PC-9 (cell line): ENCODE data around the gene WNT2B. TPM values are rescaled to one million over a fixed set of nuclear protein-coding genes. Genes with fewer than 3 reads are reported as not detected.
A peak's percentile ranks its signal among the peaks of the same experiment; 100 is the strongest.

Source experiments
- BruUV-seq: library from RNA; stranded (reverse); fragments of 400-500 nt; replicated peaks from 2 replicates; lab custom pipeline; 2021; lab: Mats Ljungman, UMichigan
- CTCF ChIA-PET: fragments of 300-600 bp; sonication (Branson Sonifier 250); formaldehyde crosslinking; loops from one replicate; lab custom pipeline; 2022; ENCODE audit warnings: antibody characterized with exemption; lab: Charles Lee
- POLR2A ChIA-PET: fragments of 300-600 bp; sonication (Branson Sonifier 250); formaldehyde crosslinking; loops from one replicate; lab custom pipeline; 2022; ENCODE audit warnings: antibody characterized with exemption; ENCODE audit not compliant: unreplicated experiment; lab: Charles Lee
- DNase-seq, 2 experiments: peaks; one replicate each; pipeline versions ENCODE4 v3.0.0 to v3.0.0-alpha.2; 2015 to 2022; ENCODE audit warnings: mixed read lengths in 1 of 2
- H2AFZ ChIP-seq: fragments of 200-600 bp; sonication (generic); 2 replicates; pipeline ENCODE4 v1.8.1; 2017; ENCODE audit warnings: antibody characterized with exemption
- H3F3A ChIP-seq: fragments of 200-600 bp; sonication (generic); 2 replicates; pipeline ENCODE4 v1.8.1; 2017; ENCODE audit warnings: antibody characterized with exemption, mild to moderate bottlenecking, low read depth; ENCODE audit not compliant: insufficient read depth
- H3K27ac ChIP-seq: fragments of 200-600 bp; sonication (generic); 2 replicates; pipeline ENCODE4 v1.6.1; 2016; ENCODE audit warnings: mixed run types
- H3K27me3 ChIP-seq: fragments of 200-600 bp; sonication (generic); 2 replicates; pipeline ENCODE4 v1.6.1; 2016; ENCODE audit warnings: low read depth, mixed run types; ENCODE audit not compliant: insufficient read depth
- H3K36me3 ChIP-seq: fragments of 200-600 bp; sonication (generic); 2 replicates; pipeline ENCODE4 v1.6.1; 2016; ENCODE audit warnings: low read depth, mixed run types
- H3K4me1 ChIP-seq: fragments of 200-600 bp; sonication (generic); replicated peaks from 2 replicates; pipeline ENCODE4 v1.6.1; 2016; ENCODE audit warnings: mixed run types; ENCODE audit not compliant: insufficient read depth
- H3K4me2 ChIP-seq: fragments of 200-600 bp; sonication (generic); 2 replicates; pipeline ENCODE4 v1.6.1; 2017; ENCODE audit warnings: mixed run types
- H3K4me3 ChIP-seq: fragments of 200-600 bp; sonication (generic); 2 replicates; pipeline ENCODE4 v1.6.1; 2016; ENCODE audit warnings: mixed run types
- H3K79me2 ChIP-seq: fragments of 200-600 bp; sonication (generic); 2 replicates; pipeline ENCODE4 v1.6.1; 2017; ENCODE audit warnings: low read depth, mixed run types
- H3K9me2 ChIP-seq: fragments of 200-600 bp; sonication (generic); 2 replicates; pipeline ENCODE4 v1.8.1; 2017; ENCODE audit warnings: mild to moderate bottlenecking; ENCODE audit not compliant: insufficient read depth
- H3K9me3 ChIP-seq: fragments of 200-600 bp; sonication (generic); 2 replicates; pipeline ENCODE4 v1.8.1; 2016; ENCODE audit warnings: low read depth; ENCODE audit not compliant: insufficient read depth
- H4K20me1 ChIP-seq: fragments of 200-600 bp; sonication (generic); 2 replicates; pipeline ENCODE4 v1.8.1; 2017; ENCODE audit not compliant: insufficient read depth
- CTCF ChIP-seq: fragments of 200-600 bp; sonication (generic); conservative IDR thresholded peaks from 2 replicates; pipeline ENCODE4 v1.6.1; 2017; ENCODE audit warnings: mixed run types, antibody characterized with exemption, mild to moderate bottlenecking, moderate library complexity
- EZH2 ChIP-seq: fragments of 200-600 bp; sonication (generic); IDR thresholded peaks from 2 replicates; pipeline ENCODE4 v1.8.0; 2017; ENCODE audit warnings: antibody characterized with exemption, low read depth
- intact Hi-C: fragments of 100-400 bp; cut with micrococcal nuclease; formaldehyde crosslinking; loops from one replicate; pipeline ENCODE4 v1.10.0; 2022; ENCODE audit not compliant: unreplicated experiment
- total RNA-seq: library from RNA; stranded (reverse); gene quantifications from 2 replicates; pipeline ENCODE4 v1.2.3, GENCODE V29; 2021

Gene WNT2B
- total RNA-seq, 1 experiment from 2014 or later: 0.98 TPM

GRCh38 chr1:112549590-112549989 is 40.8 kb downstream of the WNT2B start:
- CTCF ChIA-PET: no interaction called here
- POLR2A ChIA-PET: interaction anchor here (0.6 to 0.7 kb wide), 2 partner anchors 35 to 1095 kb away, joined by 4 to 5 read pairs; no protein-coding TSS in a partner anchor
- Histone ChIP-seq H2AFZ (no peak overlapping the region), H3K9me3 (no peaks in the 10 kb centered on the region), H3K79me2 (no peaks in the 10 kb centered on the region), H3K27me3 (no peaks in the 10 kb centered on the region), H3K4me3 (no peak overlapping the region), H3K36me3 (no peaks in the 10 kb centered on the region), H3K27ac (no peak overlapping the region), H4K20me1 (no peaks in the 10 kb centered on the region), H3K4me2 (no peak overlapping the region), H3F3A (peaks cover 19% of the 10 kb centered on the region), H3K4me1 (peaks cover 20% of the 10 kb centered on the region), H3K9me2 (no peaks in the 10 kb centered on the region)
- no peak for TF ChIP-seq EZH2
- TF ChIP-seq CTCF: no peak
- no TSS peak for BruUV-seq
- no peak for DNase-seq
- intact Hi-C loops: no loop called here

DNA sequence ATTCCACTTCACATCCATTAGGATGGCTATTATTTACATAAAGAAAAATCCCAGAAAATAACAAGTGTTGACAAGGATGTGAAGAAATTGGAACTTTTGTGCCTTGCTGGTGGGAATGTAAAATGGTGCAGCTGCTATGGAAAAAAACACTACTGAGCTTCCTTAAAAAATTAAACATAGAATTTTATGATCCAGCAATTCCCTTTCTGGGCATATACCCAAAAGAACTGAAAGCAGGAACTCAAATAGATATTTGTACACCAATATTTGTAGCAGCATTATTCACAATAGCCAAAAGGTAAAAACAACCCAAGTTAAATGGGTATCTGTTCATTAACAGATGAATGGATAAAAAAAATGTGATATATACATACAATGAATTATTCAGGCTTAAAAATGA is 45.6 kb downstream of the WNT2B start:
- DNase-seq: no peak
- no peak for TF ChIP-seq CTCF
- TF ChIP-seq EZH2: no peak
- no peak overlapping the region for H3K4me3 ChIP-seq
- no peak overlapping the region for H2AFZ ChIP-seq
- no peaks in the 10 kb centered on the region for H4K20me1 ChIP-seq
- no peak overlapping the region for H3K27ac ChIP-seq
- CTCF ChIA-PET: no interaction called here
- no peaks in the 10 kb centered on the region for H3K9me3 ChIP-seq
- H3K4me2 ChIP-seq: no peak overlapping the region
- H3K9me2 ChIP-seq: no peaks in the 10 kb centered on the region
- no peaks in the 10 kb centered on the region; the same call in 1 of the 2 replicates for H3K4me1 ChIP-seq
- H3F3A ChIP-seq: peaks cover 5% of the 10 kb centered on the region; the same call in 1 of the 2 replicates
- no peaks in the 10 kb centered on the region for H3K36me3 ChIP-seq
- H3K79me2 ChIP-seq: no peaks in the 10 kb centered on the region
- POLR2A ChIA-PET: no interaction called here
- intact Hi-C loops: no loop called here
- no TSS peak for BruUV-seq
- no peaks in the 10 kb centered on the region for H3K27me3 ChIP-seq

GRCh38 chr1:112557385-112557784 is 48.6 kb downstream of the WNT2B start:
- no peaks in the 10 kb centered on the region for H3K9me2 ChIP-seq
- no peak for DNase-seq
- H4K20me1 ChIP-seq: no peaks in the 10 kb centered on the region
- no TSS peak for BruUV-seq
- H3K27me3 ChIP-seq: no peaks in the 10 kb centered on the region
- H3K9me3 ChIP-seq: no peaks in the 10 kb centered on the region
- H3K36me3 ChIP-seq: no peaks in the 10 kb centered on the region
- TF ChIP-seq CTCF (no peak), EZH2 (no peak)
- H3K4me2 ChIP-seq: no peak overlapping the region
- peaks cover 5% of the 10 kb centered on the region; the same call in 1 of the 2 replicates for H3F3A ChIP-seq
- no peak overlapping the region for H2AFZ ChIP-seq
- no peak overlapping the region for H3K4me3 ChIP-seq
- H3K79me2 ChIP-seq: no peaks in the 10 kb centered on the region
- ChIA-PET CTCF (no interaction called here), POLR2A (no interaction called here)
- intact Hi-C loops: no loop called here
- H3K27ac ChIP-seq: peak overlapping the region; percentile 3; the same call in 1 of the 2 replicates
- no peaks in the 10 kb centered on the region; the same call in 1 of the 2 replicates for H3K4me1 ChIP-seq
